Duodenal mucosa (tissue), 2 donors: ENCODE measurements around the gene FIG4.
A peak's percentile ranks its signal among the peaks of the same experiment; 100 is the strongest.

Experiments used
- H3K27ac ChIP-seq: one replicate; pipeline ENCODE4 v1.7.0; 2013; ENCODE audit warnings: low read depth, low read length
- H3K27me3 ChIP-seq, 2 donors: one replicate each; pipeline ENCODE4 v1.7.0; 2013; ENCODE audit warnings: low read length in 2 of 2, control low read depth in 1 of 2; ENCODE audit not compliant: insufficient read depth in 2 of 2, control insufficient read depth in 1 of 2
- H3K36me3 ChIP-seq, 2 donors: one replicate each; pipeline ENCODE4 v1.7.0; 2013; ENCODE audit warnings: low read length in 2 of 2, control low read depth in 1 of 2; ENCODE audit not compliant: insufficient read depth in 2 of 2, control insufficient read depth in 1 of 2
- H3K4me1 ChIP-seq, 2 donors: one replicate each; pipeline ENCODE4 v1.7.0; 2013; ENCODE audit warnings: low read length in 2 of 2, control low read depth in 1 of 2; ENCODE audit not compliant: insufficient read depth in 2 of 2, control insufficient read depth in 1 of 2
- H3K4me3 ChIP-seq, 2 donors: one replicate each; pipeline ENCODE4 v1.7.0; 2013; ENCODE audit warnings: low read length in 2 of 2, low read depth in 1 of 2
- H3K9ac ChIP-seq, 2 donors: one replicate each; pipeline ENCODE4 v1.7.0; 2013; ENCODE audit warnings: low read length in 2 of 2, low read depth in 1 of 2
- H3K9me3 ChIP-seq, 2 donors: one replicate each; pipeline ENCODE4 v1.7.0; 2013; ENCODE audit warnings: low read length in 2 of 2, control low read depth in 1 of 2; ENCODE audit not compliant: control insufficient read depth in 1 of 2

Gene FIG4

DNA sequence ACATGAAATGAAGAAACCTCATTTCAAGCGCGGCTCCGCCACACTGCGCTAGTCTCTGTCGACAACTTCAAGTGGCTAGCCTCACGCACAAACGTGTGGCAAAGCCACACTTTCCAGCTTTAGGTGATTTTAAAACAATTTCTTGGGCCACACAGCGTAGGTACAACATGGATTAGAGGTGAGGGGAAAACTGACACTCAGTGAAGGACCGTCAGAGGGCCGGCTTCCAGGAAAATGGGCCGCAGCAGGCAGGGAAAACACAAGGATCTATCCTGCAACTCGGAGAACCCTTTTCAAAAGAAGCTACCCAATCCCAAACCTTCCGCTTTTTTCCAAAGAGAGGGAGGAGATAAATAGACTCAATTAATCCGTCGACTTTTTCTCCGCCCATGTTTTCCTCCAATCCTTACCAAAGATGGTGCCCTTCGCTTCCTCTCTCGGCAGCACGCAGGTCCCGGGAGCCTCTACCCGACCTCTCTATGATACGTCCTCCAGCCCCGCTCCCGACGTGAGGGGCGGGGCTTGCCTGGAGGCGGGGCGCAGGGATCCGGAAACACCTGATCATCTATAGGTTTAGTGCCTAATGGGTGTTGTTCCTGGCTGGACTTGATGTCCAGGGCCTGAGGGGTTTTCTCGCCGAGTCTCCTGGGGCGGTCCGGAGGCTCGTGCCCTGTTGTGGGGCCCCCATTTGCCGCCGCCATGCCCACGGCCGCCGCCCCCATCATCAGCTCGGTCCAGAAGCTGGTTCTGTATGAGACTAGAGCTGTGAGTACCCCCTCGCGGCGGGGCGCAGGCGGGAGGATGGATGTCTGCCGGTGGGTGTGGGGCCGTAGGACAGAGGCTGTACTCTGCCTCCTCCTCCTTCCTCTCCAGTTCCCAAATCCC, at the start of gene FIG4, which contains the start of gene AK9:
Gene FIG4, plus strand, starts transcription at position 560 of the 885 bp plus-strand sequence. Its CDS starts 140 bp downstream, at position 700.
Gene AK9, minus strand, starts transcription at position 466 of the 885 bp plus-strand sequence. CDS start 15,457 bp downstream, outside the sequence.
- H3K9me3 ChIP-seq, result no peaks in the 10 kb centered on the region
- H3K4me3 ChIP-seq, result peak within 1 kb of the TSS; percentile 77 to 100
- no peaks in the 10 kb centered on the region for H3K27me3 ChIP-seq
- H3K27ac ChIP-seq, result peak within 1 kb of the TSS; percentile 74
- H3K9ac ChIP-seq, result peak within 1 kb of the TSS; percentile 90 to 92
- peaks cover 8 to 12% of the 10 kb centered on the region in 2 donors for H3K4me1 ChIP-seq
- no peaks in the 10 kb centered on the region for H3K36me3 ChIP-seq

DNA sequence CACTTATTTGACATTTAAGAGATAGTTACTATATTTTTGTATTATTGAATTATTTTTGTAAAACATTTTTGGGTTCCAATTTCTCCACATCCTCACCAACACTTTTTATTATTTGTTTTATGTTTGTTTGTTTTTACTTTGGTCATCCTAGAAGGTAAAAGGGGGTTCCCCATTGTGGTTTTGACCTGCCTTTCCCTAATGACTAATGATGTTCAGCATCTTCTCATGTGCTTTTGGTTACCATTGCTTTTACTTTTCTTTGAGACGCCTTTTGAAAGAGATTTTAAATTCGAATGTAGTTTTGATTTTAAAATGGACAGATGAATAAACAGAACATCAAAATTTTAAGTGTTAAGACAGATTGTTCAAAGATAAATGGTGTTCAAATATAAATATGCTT, 47.0 kb upstream of the FIG4 start:
- Histone ChIP-seq H3K4me3 (no peak overlapping the region), H3K27me3 (no peaks in the 10 kb centered on the region), H3K9me3 (peaks cover 0 to 3% of the 10 kb centered on the region in 2 donors), H3K9ac (no peak overlapping the region), H3K4me1 (no peaks in the 10 kb centered on the region), H3K36me3 (peaks cover 0 to 2% of the 10 kb centered on the region in 2 donors), H3K27ac (no peak overlapping the region)

DNA sequence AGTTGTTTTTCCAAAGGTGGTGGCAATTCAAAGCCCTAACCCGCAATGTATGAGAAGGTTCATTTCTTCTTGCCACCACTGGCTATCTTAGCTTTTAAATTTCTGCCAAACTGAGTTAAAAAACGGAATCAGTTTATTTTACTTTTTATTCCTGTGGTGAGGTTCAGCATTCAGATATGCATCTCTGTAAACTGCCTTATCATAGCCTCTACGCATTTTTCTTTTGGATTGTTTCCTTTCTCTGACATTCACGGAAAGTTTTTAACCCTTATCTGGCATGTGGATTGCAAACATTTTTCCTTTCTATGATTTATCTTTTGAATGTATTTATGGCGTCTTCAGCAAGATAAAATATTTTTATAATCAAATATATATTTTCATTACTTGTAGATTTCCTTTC, 37.8 kb upstream of the FIG4 start:
- H3K9me3 ChIP-seq, result no peaks in the 10 kb centered on the region
- no peaks in the 10 kb centered on the region for H3K36me3 ChIP-seq
- no peaks in the 10 kb centered on the region for H3K27me3 ChIP-seq
- H3K9ac ChIP-seq, result no peak overlapping the region
- H3K4me3 ChIP-seq, result no peak overlapping the region
- H3K4me1 ChIP-seq, result no peaks in the 10 kb centered on the region
- H3K27ac ChIP-seq, result no peak overlapping the region

DNA sequence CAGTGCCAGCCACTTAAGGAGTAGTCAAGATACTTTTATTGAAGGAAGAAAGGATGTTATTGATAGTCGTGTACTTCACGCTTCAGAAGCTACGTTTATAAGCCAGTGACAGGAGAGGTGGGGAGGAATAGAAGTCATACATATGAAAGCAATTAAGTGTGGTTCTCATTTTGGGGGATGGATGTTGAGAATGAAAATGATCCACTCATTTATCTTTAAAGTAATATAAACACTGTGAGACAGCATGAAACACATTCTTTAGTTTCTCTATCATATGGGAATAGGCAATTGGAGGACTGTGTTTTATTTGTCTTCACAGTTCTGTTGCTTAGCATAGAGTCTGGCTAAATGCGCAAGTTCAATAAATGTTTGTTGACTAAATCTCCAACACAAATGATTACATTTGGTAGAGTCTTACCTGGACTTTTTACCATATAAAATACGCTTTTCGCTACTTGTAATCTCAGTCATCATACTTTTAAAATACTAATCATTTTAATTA, 35.3 kb upstream of the FIG4 start:
- no peaks in the 10 kb centered on the region for H3K9me3 ChIP-seq
- H3K4me3 ChIP-seq, result no peak overlapping the region
- no peaks in the 10 kb centered on the region for H3K27me3 ChIP-seq

DNA sequence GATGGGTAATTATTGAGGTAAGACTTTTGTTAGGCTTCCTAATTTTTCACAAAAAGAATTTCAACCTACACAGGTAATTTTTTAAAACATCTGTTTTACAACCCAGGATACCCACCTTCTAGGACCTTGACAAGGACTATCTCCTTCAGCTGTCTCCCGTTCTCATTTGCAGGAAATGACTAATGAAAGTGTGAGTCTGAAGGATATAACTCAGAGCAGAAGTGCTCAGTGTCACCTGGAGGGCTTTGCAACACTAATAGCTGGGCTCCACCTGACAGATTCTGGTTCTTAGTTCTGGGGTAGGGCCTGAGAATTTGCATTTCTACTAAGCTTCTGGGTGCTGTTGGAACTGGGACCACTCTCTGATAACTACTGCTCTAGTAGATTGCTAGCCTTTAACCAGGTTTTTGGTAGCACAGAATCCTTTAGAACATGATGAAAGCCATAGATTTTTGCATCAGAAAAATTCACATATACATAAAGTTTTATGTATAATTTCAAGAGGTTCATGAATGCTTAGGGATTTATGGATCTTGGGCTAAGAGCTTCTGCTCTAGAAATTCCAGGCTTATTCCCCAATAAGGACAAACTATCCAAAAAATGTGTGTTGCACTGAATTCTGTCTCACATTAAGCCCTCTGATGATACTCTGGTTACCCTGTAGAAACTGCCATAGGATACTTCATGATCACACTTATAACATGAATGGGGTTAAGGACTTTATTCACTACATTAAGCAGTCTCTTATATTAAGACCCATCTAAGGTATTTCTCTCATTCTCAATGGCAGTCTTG, 30.4 kb upstream of the FIG4 start:
- Histone ChIP-seq H3K9me3 (no peaks in the 10 kb centered on the region), H3K4me1 (no peaks in the 10 kb centered on the region), H3K36me3 (no peaks in the 10 kb centered on the region), H3K27ac (no peak overlapping the region), H3K4me3 (no peak overlapping the region), H3K9ac (no peak overlapping the region), H3K27me3 (no peaks in the 10 kb centered on the region)

More for the DNA sequence above, 35.3 kb upstream of the FIG4 start:
- Histone ChIP-seq H3K36me3 (no peaks in the 10 kb centered on the region), H3K27ac (no peak overlapping the region), H3K4me1 (no peaks in the 10 kb centered on the region), H3K9ac (no peak overlapping the region)

DNA sequence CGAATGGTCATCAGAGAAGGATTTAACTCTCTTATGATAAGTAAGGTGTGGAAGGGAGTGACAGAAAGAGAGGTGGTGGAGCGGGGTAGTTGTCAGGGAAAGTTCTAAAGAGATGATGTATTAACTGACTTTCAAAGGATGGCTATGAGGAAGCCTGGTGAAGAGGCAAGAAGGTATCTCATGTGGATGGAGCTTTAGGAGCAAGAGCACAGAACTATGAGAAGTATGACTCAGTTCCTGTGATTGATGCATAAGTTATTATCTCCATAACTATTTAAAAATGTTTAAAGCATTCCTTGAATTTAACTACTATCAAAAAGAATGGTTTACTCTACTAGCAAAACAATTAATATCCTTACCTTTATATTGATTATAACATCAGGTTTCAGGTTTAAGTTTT, 28.9 kb upstream of the FIG4 start:
- no peaks in the 10 kb centered on the region for H3K4me1 ChIP-seq
- H3K27ac ChIP-seq, result no peak overlapping the region
- H3K27me3 ChIP-seq, result no peaks in the 10 kb centered on the region
- no peak overlapping the region for H3K4me3 ChIP-seq
- no peak overlapping the region for H3K9ac ChIP-seq
- H3K9me3 ChIP-seq, result no peaks in the 10 kb centered on the region
- H3K36me3 ChIP-seq, result no peaks in the 10 kb centered on the region

DNA sequence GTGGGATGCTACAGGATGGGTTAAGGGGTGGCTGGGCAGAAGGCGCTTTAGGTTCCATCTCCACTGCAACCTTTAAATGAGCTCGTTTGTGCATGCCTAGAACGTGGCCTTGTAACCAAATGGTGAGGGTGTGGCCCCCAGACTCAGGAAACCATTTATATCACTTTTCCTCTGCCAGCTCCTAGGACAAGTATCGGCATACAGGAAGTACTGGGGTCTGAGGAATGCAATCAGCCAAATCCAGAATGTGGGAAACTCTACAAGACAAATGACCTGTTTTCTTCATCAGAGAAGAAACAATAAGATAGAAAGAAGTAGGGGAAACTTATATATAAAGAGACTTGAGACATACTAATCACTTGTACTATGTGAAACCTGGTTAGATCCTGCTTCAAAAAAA, 21.3 kb upstream of the FIG4 start:
- Histone ChIP-seq H3K4me1 (no peaks in the 10 kb centered on the region), H3K27ac (no peak overlapping the region), H3K9me3 (no peaks in the 10 kb centered on the region), H3K27me3 (no peaks in the 10 kb centered on the region), H3K4me3 (no peak overlapping the region), H3K9ac (no peak overlapping the region), H3K36me3 (no peaks in the 10 kb centered on the region)

DNA sequence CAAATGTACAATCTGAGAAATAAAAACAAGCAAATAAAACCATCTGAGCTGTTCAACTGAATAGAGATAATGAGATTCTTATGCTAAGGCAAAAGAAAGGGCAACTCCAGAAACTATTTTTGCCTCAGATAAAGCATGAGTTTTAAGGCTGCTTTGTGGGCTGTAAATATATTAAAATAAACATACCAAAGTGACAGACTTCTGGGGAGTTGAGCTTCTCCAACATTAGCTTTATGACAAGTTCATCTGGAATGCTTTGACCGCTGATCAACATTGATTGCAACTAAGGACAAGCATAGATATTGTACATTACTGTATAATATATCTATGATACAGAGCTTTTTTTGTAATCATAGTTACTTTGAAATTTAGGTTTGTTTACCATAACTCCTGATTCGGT, 19.4 kb upstream of the FIG4 start:
- no peaks in the 10 kb centered on the region for H3K9me3 ChIP-seq
- H3K4me1 ChIP-seq, result no peaks in the 10 kb centered on the region
- H3K27me3 ChIP-seq, result no peaks in the 10 kb centered on the region
- no peak overlapping the region for H3K4me3 ChIP-seq
- H3K27ac ChIP-seq, result no peak overlapping the region
- H3K36me3 ChIP-seq, result no peaks in the 10 kb centered on the region
- no peak overlapping the region for H3K9ac ChIP-seq

DNA sequence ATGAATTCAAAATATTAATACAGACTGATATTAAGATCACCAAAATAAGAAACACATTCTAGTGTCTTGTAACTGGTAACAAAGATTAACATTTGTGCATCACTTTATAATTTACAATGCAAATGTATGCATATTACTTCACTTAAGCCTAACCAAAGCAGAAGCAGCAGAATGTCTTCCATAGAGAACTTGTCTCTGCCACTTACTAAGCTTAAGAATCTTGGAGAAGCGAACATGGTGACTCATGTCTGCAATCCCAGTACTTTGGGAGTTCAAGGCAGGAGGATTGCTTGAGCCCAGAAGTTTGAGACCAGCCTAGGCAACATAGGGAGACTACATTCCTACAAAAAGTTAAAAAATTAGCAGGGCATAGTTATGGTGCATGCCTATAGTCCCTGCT, 18.9 kb upstream of the FIG4 start:
- no peaks in the 10 kb centered on the region for H3K27me3 ChIP-seq
- no peaks in the 10 kb centered on the region for H3K4me1 ChIP-seq
- H3K36me3 ChIP-seq, result no peaks in the 10 kb centered on the region
- no peak overlapping the region for H3K9ac ChIP-seq
- no peaks in the 10 kb centered on the region for H3K9me3 ChIP-seq
- H3K4me3 ChIP-seq, result no peak overlapping the region
- no peak overlapping the region for H3K27ac ChIP-seq

DNA sequence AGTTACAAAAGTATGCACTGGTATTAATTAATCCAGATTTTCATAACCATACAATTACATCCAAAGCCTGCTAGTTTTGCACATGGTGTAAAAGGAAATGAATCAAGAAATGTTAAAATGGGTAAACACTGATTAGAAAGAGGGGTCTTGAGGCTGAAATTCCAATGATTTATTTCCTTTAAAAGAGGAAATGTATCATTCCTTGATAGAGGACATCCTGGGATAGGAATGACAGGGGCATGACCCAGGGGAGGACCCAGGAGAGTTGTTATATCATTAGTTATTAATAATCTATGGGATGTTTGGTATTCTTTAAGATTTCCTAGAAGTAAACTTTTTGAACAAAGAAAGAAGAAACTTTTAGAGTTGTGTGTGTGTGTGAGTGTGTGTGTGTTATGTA, 18.3 kb upstream of the FIG4 start:
- Histone ChIP-seq H3K9me3 (no peaks in the 10 kb centered on the region), H3K9ac (no peak overlapping the region), H3K4me1 (no peaks in the 10 kb centered on the region), H3K36me3 (no peaks in the 10 kb centered on the region), H3K27ac (no peak overlapping the region), H3K4me3 (no peak overlapping the region), H3K27me3 (no peaks in the 10 kb centered on the region)
